LoVo (cell line): ENCODE measurements around the gene DRAXIN.
A peak's percentile ranks its signal among the peaks of the same experiment; 100 is the strongest.

Experiments
- DNase-seq: peaks from one replicate; pipeline ENCODE4 v3.0.0-alpha.2; 2016; ENCODE audit warnings: low spot score

The DRAXIN gene

GRCh38 chr1:11654939-11655808, 36.3 kb upstream of the DRAXIN start:
- no peak for DNase-seq

GRCh38 chr1:11657654-11658053, 33.9 kb upstream of the DRAXIN start:
- DNase-seq: no peak

- no peak for DNase-seq
Measured at GRCh38 chr1:11658542-11658941, 33.0 kb upstream of the DRAXIN start.

- DNase-seq: no peak
Measured at GRCh38 chr1:11659748-11660147, 31.8 kb upstream of the DRAXIN start.

GRCh38 chr1:11661103-11661502, 30.4 kb upstream of the DRAXIN start:
- no peak for DNase-seq

GRCh38 chr1:11664336-11665065, 27.0 kb upstream of the DRAXIN start:
- DNase-seq: peak; percentile 20

GRCh38 chr1:11668516-11668915, 23.0 kb upstream of the DRAXIN start:
- no peak for DNase-seq

- no peak for DNase-seq
Measured at GRCh38 chr1:11670747-11671146, 20.8 kb upstream of the DRAXIN start.

DNA sequence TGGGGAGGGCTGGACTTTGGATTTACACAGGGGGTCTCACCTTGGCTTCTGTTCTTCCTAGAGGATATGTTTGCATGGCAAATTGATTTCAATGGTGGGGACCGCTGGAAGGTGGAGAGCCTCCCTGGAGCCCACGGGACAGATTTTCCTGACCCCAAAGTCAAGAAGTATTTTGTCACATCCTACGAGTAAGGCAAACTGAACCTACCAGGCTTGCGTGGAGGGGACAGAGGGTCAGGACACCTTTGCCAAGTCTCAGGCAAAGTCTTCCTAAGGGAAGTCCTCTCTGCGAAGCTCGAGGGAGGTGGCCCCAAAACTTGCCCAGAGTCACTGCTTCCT, 20.3 kb upstream of the DRAXIN start:
- no peak for DNase-seq

DNA sequence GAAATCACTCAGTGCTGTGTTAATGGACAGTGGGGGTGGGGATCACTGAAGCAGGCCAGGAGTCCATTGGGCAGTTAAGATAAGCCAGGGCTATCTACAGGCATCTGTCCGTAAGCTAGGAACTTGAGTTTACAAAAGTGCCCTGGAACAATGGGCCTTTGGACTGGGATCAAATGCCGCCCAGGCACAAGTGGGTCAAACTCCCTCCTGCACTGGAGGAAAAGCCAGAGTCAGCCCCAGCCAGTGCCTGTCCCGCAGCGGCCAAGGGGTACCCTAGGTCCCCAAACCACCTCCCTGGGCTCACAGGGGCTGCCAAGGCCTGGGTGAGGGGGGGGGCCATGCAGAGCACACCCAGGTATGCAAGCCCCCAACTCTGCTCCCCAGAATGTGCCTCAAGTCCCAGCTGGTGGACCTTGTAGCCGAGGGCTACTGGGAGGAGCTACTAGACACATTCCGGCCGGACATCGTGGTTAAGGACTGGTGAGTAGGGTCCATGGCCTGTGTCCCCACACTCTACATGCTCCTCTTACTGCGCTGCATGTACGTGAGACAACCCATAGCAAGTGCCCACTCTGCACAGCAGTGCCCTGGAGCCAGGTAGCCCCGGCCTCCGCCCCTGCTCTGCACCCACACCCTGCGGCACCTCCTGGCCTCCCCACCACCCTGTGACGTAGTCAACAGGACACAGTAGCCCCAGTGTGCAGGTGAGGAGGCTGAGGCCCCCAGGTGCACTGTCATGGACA, 19.8 kb upstream of the DRAXIN start:
- no peak for DNase-seq

DNA sequence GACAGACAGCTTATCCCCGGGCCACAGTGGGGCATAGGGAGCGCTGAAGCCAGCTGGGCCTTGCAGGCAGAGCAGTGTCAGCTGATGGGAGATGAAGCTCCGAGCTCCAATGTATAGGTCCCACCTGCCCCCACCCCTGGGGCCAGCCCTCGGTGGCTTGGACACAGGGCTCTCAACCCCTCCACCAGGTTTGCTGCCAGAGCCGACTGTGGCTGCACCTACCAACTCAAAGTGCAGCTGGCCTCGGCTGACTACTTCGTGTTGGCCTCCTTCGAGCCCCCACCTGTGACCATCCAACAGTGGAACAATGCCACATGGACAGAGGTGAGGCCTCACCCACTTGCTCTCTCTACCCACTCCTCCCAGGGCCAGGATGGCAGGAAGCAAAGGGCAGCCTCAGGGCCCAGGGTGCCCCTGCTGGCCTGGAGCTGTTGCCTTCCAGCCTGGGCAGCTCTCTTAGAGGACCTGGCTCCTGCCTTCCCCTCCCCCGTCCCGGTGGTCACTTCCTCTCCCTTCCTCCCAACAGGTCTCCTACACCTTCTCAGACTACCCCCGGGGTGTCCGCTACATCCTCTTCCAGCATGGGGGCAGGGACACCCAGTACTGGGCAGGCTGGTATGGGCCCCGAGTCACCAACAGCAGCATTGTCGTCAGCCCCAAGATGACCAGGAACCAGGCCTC, 18.3 kb upstream of the DRAXIN start:
- DNase-seq: no peak

- no peak for DNase-seq
Measured at GRCh38 chr1:11674488-11674887, 17.0 kb upstream of the DRAXIN start.

DNA sequence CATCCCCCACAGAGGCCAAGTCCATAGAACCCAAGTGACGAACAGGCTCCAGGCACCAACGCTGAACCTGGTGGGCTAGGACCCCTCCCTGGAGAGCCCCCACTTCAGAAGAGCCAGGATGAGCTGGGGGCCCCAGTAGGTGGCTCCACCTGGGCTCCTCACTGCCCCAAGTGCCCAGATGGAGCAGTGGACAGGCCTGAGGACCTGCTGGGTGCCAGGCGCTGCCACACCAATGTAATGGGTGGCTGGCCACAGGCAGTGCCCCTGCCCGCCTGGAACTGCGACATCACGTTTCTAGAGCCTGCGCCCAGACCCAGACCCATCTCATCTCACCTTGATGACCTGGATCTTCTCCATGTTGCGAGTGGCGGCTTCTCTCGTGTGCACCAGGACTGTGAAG, 16.2 kb upstream of the DRAXIN start:
- no peak for DNase-seq

DNA sequence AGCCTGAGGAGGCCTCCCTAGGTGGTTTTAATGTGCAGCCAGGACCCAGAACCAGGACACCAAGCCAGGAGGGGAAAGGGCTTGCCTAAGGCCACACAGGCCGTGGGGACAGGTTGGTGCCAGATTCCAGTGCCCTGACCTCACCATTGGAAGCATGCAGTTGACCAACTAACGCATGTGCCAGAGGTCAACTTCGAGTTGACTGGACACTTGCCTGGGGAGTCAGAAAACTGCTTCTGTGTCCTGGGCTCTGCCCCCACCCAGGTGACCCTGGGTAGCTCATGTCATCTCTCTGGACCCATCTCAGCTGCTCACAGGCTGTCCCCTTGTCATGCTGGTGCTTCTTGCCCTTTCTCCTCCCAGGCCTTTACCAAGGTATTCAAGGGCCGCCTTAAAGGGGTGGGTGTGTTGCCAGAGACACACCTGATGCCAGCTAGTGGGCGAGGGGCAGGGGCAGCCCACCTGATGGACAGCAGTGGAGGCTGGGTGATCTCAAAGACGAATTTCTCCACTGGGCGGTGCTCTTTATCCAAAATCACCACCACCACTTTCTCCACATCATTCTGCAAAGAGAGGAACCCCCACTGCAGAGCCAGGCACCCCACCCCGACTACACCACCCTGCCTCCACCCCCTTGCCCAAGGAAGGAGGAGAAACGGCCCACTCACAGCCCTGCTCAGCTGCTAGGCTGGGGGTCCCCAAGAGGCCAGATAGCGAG, 15.0 kb upstream of the DRAXIN start:
- DNase-seq: no peak

DNA sequence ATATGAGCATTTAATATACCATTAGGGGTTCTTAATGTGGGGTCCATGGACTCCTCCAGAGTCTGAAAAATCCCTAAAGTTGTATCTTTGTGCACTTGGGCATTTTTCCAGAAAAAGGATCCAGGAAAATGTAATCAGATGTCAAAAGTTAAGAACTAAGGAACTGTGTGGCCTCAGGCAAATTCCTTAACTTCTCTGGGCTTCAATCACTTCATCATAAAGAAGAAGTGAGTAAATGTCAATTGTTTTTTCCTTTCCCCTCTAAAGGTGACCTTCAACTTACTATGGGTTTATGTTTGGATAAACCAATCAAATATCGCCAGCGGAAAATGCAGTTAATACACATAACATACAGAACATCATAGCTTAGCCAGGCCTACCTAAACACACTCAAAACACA, 13.1 kb upstream of the DRAXIN start:
- DNase-seq: no peak

GRCh38 chr1:11680270-11681070, 11.0 kb upstream of the DRAXIN start:
- DNase-seq: no peak

DNA sequence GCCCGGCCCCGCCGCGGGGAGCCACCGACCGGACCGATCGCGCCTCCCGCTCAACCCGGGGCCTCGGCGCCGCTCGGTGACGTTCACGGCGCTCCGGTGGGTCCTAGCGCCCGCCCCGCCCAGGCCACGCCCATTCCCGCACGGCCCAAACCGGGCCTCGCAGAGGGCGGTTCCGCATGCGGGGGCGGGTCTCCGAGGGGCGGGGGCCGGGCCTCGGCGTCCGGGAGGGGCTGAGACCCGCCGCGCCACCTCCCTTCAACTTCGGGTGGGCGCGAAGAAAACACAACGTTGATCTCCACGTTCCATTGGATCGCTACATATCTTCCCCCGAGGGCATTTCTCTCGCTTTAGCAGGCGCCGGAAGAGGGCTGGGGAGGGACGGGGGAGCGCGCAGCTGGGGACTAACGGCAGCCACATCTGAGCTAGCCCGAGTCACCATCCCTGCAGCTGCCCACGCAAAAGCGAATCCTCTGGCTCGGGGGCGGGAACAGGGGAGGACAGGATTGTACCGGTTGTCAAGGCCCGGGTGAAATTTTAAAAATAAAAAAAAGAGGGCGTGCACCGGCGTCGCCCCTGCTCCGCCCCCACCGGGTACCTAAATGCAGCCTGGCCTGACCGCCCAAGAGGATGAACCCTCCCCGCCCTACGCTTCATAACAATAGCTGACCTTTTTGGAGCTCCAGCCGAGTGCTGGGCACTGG, 10.3 kb upstream of the DRAXIN start, which contains the start of gene MAD2L2:
Gene MAD2L2 (minus strand): TSS at position 78 of the 701 bp plus-strand sequence. CDS start 547 bp downstream, outside the sequence.
- DNase-seq: peak; percentile 82

GRCh38 chr1:11682287-11682771, 9.2 kb upstream of the DRAXIN start:
- no peak for DNase-seq

DNA sequence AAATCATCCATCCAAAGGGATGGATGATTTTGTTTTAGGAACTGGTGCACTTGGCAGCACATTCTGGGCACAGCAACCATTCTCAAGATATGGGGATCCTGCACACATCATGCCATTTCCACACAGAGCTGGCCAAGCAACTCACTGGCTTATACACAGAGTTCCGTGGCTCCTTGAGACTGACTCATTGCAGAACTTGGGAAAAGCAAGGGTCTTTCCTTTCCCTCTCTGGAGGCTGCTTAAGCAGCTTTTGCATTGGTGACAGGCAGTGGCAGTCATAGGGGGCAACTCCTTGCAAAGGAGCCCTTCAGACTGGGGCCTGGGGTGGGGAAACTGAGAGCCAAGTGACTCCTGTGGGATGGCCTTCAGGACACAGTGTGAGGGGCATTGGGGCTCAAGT, 8.7 kb upstream of the DRAXIN start:
- no peak for DNase-seq

DNA sequence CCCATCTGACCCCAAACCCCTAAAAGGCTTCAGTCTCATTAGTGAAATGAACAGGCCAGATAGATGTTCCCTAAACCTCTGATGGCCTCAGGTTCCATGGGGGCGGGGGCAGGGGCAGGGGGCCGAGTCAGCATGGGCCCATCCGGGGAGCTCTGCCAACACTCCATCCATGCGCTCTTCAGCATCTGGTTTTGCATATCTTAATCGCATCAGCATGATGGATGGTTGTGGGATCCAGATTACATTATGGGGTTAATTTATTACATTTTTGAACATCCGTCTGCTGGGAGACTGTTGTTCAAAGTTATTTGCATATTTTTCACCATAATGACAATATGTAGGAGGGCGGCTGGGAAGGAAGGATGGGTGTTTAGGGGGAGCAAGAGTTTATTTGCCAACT, 7.4 kb upstream of the DRAXIN start:
- no peak for DNase-seq
